Activated CD8-positive, alpha-beta memory T cell treated with anti-CD3 and anti-CD28 coated beads for 48 hours (primary cell): ENCODE measurements around the gene PPIL3.
A peak's percentile ranks its signal among the peaks of the same experiment; 100 is the strongest.
"Not testable (repeated sequence)": the region's sequence is repeated elsewhere in the genome, so short reads cannot be mapped to it uniquely, and the experiment has no call there.

Experiments used
- DNase-seq, 3 experiments: peaks; one replicate each; pipeline ENCODE4 v3.0.0-alpha.2; 2020; ENCODE audit warnings: low read depth in 2 of 3, low spot score in 2 of 3

The PPIL3 gene

GRCh38 chr2:200888704-200889625, at the start of gene PPIL3, which contains the start of gene NIF3L1:
PPIL3 (minus strand) TSS chr2:200889077; CDS start chr2:200887615, 1,462 bp downstream.
NIF3L1 (plus strand) TSS chr2:200889371; CDS start chr2:200891944, 2,573 bp downstream.
- peak; percentile 93 to 98 (median 94) for DNase-seq

- no peak for DNase-seq
Measured at GRCh38 chr2:200930947-200931626, 42.2 kb upstream of the PPIL3 start.

- DNase-seq, result no peak
Measured at GRCh38 chr2:200929334-200930249, 40.7 kb upstream of the PPIL3 start.

DNA sequence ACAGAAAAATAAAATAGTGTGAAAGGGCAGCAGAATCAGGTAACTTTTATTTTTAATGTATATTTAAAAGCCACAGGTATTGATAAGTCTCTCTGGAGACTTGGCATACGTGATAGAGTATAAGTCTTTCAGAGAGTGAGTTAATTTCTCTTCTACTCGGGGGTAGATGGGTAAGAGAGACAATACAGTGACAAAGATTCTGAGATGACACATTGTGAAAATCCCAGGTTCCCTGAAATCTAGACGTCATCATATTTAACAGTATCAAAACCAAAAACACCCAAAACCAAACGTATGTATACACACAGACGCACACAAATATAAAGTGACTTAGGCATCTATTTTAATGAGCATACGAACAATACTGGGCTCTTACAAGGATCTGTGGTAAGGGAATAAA, 33.6 kb upstream of the PPIL3 start:
- DNase-seq, result no peak

DNA sequence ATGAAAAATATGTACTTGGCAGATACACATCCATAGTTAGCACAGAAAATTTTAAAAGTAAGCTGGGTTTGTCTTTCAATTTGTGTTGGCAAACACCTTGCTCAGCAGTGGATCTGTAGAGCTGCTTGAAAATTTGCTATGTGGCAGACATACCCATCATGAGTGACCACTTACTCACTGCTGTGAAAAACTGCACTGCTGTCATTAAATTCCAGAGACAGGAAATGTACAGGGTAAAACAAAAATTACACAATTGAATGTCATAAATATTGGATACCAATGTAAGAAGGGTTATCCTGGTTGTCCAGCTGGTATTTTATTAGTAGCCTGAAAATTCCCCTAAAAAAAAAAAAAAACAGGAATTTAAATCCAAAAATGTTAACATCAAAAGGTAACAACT, 24.8 kb upstream of the PPIL3 start:
- DNase-seq, result no peak

DNA sequence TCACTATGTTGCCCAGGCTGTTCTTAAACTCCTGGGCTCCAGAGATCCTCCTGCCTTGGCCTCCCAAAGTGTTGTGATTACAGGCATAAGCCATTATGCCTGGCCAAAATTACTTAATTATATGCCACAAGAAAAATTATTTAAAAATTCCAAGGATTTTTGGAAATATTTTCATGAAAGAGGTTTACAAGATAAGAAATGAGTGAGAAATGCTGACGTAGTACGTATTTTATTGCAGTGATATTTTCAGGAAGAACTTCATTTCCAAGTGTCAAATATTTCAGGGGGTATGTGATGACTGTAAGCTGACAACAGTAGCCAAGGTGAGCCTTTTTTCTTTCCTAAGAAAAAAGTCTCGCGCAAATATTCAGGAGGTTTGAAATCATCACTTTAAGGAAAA, 21.1 kb upstream of the PPIL3 start:
- DNase-seq, result no peak

DNA sequence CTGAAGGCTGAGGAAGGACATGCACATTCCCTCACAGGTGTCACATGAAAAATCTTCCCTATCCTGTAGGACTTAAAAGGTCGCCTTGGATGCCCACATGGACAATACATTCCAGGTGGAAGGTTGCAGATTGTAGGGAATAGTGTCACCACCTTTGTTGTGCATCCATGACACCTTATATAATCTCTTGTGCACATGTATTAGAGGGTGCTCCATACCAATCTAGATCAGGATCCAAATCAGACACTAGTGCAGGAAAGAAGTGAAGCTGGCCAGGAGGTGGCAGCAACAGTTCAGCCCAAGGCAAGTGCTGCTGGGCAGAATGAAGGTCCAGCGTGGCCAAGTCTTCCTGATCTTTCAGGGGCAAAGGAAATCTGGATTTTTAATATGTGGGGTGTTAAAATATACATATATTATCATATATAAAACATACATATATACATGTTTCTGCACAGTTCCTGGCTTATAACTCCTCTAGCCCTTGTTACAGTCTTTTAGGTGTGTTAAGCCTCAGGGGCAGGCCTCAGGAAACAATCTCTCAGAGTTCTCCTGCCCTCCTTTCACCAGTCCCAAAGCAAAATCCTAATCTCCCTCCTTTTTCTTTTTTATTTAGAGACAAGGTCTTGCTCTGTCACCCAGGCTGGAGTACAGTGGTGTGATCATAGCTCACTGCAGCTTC, 16.9 kb upstream of the PPIL3 start:
- DNase-seq, result peak in 1 of 3 experiments; percentile 17

GRCh38 chr2:200901459-200902072, 12.7 kb upstream of the PPIL3 start:
- peak in 1 of 3 experiments; percentile 31 for DNase-seq

DNA sequence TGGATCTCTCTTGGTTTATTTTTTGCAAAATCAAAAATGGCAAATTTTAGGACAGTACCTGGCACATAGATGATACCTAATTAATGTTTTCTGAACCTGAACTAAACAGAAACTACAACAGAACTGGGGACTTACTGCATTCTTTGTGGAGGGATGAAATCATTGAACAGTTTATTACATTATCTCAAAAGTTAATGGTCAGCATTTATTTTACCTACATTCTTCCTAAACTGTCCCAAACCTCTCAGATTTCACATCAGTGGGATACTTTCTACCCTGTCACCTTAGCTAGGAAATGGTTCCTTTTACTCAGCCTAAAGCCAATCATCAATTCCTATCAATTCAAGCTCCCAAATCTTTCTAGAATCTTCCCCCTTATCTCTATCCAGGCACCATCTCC, 10.6 kb upstream of the PPIL3 start:
- DNase-seq, result no peak

- not testable (repeated sequence) for DNase-seq
Measured at GRCh38 chr2:200881715-200882249, 7.1 kb downstream of the PPIL3 start.

DNA sequence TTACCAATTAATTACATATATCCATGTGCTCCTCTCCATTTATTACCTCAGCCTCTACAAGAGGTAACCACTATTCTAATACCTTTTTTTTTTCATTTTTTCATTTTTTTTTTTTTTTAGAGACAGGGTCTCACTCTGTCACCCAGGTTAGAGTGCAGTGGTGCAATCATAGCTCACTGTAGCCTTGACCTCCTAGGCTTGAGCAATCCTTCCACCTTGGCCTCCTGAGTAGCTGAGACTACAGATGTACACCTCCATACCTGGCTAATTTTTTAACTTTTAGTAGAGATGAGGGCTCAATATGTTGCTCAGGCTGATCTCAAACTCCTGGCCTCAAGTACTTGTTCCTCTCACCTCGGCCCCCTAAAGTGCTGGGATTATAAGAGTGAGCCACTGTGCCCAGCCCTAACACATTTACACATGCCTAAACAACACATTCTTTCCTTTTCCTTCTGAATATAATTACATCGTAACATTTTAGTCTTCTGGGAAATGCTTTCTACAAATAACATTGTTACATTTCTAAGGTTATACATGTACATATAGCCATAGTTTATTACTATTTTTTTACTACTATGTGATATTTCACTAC, 10.5 kb downstream of the PPIL3 start:
- DNase-seq, result no peak

DNA sequence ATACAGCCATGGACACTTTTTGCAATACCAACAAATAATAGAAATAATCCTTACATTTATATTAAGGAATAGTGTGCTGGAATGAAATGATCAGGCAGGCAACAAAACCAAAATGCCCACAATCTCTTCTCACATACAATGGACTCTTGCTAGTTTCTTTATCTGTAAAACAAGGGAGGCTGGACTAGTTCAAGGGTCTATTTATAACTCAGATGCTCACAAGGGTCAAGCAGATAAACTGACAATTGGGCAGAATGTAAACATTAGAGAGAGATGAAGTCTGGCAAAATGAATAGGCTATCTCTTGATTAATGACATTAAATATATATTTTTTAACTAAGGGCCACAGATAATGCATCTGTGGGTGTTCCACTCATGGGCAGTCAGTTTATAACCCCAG, 11.4 kb downstream of the PPIL3 start:
- no peak for DNase-seq

DNA sequence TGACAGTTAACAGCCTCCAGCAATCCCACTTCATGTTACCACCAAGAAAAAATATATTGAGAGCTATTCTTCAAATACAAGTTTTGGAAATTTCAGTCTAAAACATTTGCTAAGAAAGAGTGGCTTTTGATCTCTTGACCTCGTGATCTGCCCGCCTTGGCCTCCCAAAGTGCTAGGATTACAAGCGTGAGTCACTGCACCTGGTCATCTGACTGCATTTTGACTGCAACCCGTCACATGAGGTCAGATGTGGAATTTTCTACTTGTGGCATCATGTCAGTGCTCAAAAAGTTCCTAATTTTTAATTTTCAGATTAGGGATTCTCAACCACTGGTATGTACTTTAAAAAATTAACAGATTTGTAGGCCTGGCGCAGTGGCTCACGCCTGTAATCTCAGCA, 15.3 kb downstream of the PPIL3 start:
- DNase-seq, result no peak

GRCh38 chr2:200871151-200871550, 17.7 kb downstream of the PPIL3 start:
- DNase-seq, result no peak

DNA sequence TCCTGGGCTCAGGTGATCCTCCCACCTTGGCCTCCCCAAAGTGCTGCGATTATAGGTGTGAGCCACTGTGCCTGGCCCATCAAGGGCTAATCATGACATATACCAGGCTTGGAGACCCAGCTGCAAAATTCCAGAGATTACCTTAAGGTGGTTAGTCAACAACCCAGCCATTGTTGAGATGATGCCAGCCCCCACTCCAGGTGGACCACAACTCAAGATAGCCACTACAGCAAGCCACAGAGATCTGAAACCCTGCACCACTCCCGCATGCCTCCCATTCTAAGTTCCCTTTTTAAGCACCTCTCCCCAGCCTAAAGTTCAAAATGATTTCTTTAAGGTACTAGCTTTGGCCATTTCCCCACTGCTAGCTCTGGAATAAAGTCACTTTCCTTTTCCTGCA, 19.9 kb downstream of the PPIL3 start:
- no peak for DNase-seq

- peak; percentile 88 to 95 (median 90) for DNase-seq
Measured at GRCh38 chr2:200864176-200865034, 24.5 kb downstream of the PPIL3 start, which contains the start of gene CLK1. CLK1 (minus strand) TSS chr2:200864658; CDS start chr2:200861862, 2,796 bp downstream.

GRCh38 chr2:200863782-200864175, 25.1 kb downstream of the PPIL3 start:
- no peak for DNase-seq

DNA sequence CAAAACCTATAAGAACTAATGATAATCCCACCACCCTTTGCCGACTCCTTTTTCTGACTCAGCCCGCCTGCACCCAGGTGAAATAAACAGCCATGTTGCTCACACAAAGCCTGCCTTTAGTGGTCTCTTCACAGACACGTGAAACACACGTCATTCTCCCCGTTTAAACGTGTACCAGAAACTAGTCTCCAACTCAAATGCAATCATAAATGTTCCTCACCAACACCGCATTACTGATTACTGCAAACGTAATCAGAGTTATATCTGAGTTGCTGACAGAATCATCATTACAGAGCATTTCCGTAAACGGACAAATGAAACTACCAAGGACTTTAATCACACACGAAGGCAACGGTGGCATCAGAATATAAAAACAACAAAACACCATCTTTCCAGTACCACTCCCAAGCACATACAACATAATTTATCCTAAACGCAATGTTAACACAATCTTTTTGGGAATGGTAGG, 26.3 kb downstream of the PPIL3 start:
- DNase-seq, result peak in 1 of 3 experiments; percentile 42
